Muscle of back (tissue), 11 donors: ENCODE measurements around the gene PRKG1. TPM values are rescaled to one million over a fixed set of nuclear protein-coding genes. Genes with fewer than 3 reads are reported as not detected.
"Not testable (repeated sequence)": the region's sequence is repeated elsewhere in the genome, so short reads cannot be mapped to it uniquely, and the experiment has no call there.

Source experiments
- DNase-seq, 3 donors: peaks; one replicate each; pipeline versions ENCODE4 v3.0.0 to v3.0.0-alpha.2; 2013
- polyA plus RNA-seq, 10 donors: library from polyadenylated mRNA; unstranded; fragments of 120-200 nt; gene quantifications; one replicate each; pipeline ENCODE4 v1.2.1, GENCODE V29; 2013; ENCODE audit not compliant: insufficient read length in 10 of 10

The PRKG1 gene
- polyA plus RNA-seq, 10 donors, result 32.4 to 71.5 (median 45.2) TPM

DNA sequence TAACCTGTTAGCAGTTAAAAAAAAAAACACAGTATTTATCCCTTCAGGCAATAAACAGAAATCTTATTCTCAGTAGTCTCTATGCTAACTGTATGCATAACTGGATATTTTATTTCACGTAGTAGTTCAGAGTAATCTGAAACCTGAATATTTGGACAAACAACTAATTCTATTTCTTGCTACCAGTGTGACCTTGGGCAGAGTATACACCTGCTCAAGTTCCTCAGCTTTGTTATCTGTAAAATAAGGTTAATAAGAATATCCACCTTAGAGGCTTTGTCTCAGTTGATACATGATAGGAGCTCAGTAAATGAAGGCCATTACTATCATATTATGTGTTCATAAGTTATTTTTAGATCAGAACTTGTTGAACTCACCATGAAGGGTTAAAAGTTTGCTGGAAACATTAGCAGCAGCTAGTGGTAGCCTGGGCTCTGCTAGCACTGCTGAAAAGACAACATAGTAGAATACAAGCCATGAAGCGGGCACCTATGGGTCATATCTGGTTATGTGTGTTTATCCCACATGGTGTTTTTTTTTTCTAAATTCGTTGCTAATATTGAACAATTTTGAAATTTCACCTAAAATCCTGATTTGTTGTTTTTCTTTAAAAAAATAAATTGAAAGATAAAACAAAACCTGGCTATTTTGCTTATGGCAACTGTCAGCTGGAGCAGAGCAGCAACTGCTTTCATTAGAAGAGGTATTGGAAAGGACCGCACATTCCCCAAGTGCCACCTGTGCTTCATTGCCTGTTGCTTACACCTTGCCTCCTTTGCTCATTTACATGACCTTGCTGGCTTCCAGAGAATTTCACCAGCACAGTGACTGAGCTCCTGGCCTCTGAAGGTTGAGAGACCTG, 303.0 kb downstream of the PRKG1 start:
- no peak for DNase-seq

DNA sequence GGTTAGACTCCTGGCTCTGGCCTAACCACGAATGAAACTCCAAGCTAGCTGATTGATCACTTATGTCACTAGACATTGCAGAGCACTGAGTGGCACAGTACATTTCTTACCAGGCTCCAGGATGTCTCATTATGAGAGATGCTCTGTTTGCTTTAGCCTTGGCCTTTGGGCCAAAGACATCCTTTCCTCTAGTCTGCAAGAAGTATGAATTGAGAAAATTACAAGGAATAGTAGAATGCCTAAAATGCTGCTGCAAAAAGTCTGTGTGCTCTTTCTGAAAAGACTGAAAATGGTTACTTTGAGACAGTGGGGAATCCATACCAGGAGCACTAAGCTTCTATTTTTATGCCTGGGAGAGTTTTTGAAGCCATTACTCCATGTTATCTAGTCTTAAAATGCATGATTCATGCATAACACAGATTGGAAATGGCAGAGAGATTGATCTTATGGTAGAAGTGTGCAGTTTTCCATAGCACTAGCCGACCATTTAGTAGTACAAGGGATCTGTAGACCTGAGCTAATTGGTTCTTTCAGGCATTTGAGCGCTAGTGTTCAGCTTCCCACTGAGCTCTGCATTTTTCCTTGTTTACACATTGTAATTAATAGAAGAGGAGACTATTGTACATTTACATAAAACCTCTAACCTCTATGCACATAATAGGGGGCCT, 303.8 kb downstream of the PRKG1 start:
- no peak for DNase-seq

DNA sequence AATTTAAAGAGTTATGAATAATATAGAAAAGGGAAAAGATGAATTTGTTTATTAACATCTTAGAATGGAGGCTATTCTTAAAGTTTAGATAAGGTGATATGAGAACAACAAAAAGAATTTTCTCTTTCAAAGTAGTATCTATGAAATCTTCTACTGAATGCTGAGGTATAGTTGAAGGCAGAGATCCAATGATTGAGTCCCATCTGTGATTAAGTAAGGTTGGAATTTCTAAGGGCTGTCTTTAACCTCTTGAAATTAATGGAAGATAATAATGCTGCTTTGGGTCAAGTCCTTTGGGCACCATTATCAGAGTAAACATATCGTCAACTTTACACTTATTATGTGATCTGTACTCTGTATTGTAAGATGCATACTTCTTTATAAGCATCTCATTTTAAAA, 307.9 kb downstream of the PRKG1 start:
- DNase-seq, result no peak

- DNase-seq, result no peak
These were observed 310.7 kb downstream of the PRKG1 start for GRCh38 chr10:51384971-51385370.

GRCh38 chr10:51386248-51386885, 312.1 kb downstream of the PRKG1 start:
- DNase-seq, result no peak

- peak; percentile 23 to 97 (median 71) for DNase-seq
These were observed 315.4 kb downstream of the PRKG1 start for GRCh38 chr10:51389415-51390321.

DNA sequence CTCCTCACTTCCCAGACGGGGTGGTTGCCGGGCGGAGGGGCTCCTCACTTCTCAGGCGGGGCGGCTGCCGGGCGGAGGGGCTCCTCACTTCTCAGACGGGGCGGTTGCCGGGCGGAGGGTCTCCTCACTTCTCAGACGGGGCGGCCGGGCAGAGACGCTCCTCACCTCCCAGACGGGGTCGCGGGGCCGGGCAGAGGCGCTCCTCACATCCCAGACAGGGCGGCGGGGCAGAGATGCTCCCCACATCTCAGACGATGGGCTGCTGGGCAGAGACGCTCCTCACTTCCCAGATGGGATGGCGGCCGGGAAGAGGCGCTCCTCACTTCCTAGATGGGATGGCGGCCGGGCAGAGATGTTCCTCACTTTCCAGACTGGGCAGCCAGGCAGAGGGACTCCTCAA, 318.7 kb downstream of the PRKG1 start:
- not testable (repeated sequence) for DNase-seq

DNA sequence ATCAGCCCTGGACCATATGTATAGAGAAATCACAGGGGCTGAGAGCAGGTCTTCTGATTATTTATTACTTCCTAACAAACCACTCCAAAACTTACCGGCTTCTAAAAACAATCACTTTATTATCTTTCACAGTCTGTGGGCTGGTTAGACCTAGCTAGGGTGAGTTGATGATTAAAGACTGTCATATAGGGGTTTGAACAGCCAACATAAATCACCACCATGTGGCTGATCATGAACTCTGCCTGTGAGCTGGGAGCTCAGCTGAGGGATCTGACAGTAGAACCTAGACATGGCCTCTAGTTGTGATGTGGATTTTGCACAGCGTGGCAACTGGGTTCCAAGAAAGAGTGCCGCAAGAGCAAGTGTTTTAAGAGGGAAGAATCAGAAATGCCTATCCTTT, 319.8 kb downstream of the PRKG1 start:
- DNase-seq, result no peak

DNA sequence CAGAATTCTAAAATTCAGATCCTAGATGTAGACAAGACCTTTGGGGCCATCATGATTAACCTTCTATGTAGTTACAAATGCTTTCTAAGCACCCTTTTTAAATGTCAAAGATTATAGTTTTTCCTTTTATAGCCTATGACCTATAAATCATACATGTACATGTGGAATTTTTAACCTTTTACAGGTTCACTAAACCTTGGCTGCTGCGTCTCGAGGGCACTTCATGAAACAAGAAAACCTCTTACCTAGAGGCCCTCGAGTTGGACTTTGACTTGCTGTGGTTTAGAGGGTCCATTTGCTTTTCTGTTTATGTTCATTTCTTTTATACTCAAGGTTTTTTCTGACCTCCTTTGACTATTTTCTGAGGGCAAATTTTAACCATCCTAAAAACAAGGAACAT, 323.0 kb downstream of the PRKG1 start:
- DNase-seq, result no peak

DNA sequence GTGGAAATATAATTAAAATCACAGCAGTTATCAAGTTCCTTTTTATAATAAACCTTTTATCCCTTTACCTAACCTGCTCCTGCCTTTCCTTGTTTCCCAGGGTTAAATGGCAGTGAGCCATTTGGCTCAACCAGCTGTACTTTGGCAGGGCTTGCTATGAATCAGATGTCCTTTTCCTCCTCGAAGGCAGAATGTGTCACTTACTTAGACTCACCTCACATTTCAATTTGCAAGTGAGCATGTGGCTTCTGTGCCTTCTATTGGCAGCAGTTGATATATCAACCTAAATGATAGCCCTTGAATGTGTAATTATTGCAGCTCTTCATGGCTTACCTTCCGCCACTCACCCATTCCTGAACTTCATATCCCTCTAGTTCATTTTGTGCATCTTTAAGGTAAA, 323.4 kb downstream of the PRKG1 start:
- DNase-seq, result peak; percentile 49 to 69 (median 61)

- DNase-seq, result no peak
These were observed 325.6 kb downstream of the PRKG1 start for GRCh38 chr10:51399840-51400239.

DNA sequence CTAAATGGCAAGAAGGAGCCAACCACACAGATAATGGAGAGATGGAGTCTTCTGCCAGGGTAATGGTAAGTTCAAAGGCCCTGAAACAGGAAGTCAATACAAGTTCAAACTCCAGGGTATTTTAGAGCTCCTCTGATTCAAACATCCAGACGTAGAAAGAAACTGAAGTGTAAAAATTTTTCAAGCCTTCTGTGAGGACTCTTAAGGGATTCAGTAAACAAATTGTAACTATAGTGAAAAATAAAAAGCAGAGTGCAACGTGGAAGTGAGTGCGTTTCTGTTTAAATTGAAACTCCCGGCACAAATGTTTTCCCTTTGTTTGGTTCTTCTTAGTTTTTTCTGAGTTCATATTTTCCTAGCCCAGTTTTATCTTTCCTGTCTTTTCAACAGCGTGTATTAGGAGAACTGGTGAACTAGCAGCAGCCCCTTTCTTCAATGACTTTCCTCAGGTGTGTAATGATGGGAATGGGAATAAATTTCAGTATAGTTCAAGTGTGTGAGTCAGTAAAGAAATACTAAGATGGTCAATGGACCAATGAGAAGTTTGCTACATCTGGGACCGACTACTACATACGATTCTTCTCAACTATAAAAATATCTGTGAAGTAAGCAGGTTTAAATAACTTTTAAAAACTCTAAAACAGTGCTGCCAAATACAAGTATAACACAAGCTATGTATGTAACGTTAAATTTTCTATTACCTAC, 326.3 kb downstream of the PRKG1 start:
- DNase-seq, result peak in 1 of 3 donors; percentile 37

- DNase-seq, result no peak
These were observed 329.2 kb downstream of the PRKG1 start for GRCh38 chr10:51403521-51403920.

DNA sequence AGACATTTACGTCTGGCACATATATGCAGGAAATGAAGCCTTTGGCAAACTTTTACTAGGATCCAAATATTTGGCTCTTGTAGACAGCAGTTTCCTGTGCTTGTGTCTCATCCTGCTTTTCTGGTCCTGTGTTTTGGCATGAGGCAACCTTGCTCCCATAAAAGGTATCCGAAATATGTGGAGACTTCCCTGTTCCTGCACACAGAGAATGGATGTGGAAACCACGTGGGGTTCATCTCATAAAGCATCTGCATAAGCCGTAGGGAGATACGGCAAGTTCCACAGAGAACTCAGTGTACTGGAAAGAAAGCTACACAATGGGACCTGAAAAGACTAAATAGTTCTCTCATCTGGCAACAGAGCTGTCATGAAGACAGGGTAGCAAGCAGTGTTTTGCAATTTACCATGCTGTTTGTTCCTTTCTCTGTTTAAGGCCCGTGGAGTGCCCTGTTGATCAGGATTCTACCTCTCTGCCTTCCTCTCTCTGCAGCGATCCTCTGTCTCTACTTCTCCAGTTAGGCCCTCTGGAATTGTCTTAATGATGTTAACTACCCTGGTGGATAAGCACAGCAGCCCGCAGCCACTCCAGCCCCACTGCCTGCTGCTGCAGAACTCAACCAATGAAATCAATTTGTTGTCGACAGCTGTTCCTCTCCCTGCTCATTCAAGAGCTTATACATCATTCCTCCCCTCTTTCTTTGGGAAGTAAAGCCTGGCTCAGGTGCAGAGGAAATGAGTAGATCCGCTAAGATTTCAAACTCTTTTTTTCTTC, 331.5 kb downstream of the PRKG1 start:
- peak in 2 of 3 donors; percentile 46 to 78 for DNase-seq

- peak in 1 of 3 donors; percentile 59 for DNase-seq
These were observed 332.3 kb downstream of the PRKG1 start for GRCh38 chr10:51406581-51406980.

- no peak for DNase-seq
These were observed 342.2 kb downstream of the PRKG1 start for GRCh38 chr10:51416494-51416893.

- DNase-seq, result no peak
These were observed 345.2 kb downstream of the PRKG1 start for GRCh38 chr10:51419196-51420093.

GRCh38 chr10:51421853-51422252, 347.6 kb downstream of the PRKG1 start:
- no peak for DNase-seq
